ENCODE measurements around the gene SCYL1.

- TF ChIP-seq CTCF (IDR thresholded peaks at IDR 0.05; ENCODE audit: low read depth, low read length), result no peak
- TF ChIP-seq EZH2phosphoT487 (IDR thresholded peaks at IDR 0.05; ENCODE audit: low read depth), result no peak
Measured at GRCh38 chr11:65492637-65493366, 32.1 kb upstream of the SCYL1 start.

All from OCI-LY3 (cell line).